ENCODE results near the gene DIAPH1.

The DIAPH1 gene

GRCh38 chr5:141508440-141508797 lies 110.4 kb downstream of the DIAPH1 start:
- no peak for DNase-seq (ENCODE audit: low read depth in 1 of 2, low spot score in 1 of 2)

- no peak for DNase-seq (ENCODE audit: low read depth in 1 of 2, low spot score in 1 of 2)
These were observed 111.3 kb downstream of the DIAPH1 start for GRCh38 chr5:141507387-141508091.

- DNase-seq (ENCODE audit: low read depth in 1 of 2, low spot score in 1 of 2): no peak
These were observed 112.2 kb downstream of the DIAPH1 start for GRCh38 chr5:141506381-141507155.

GRCh38 chr5:141504216-141504615 lies 114.6 kb downstream of the DIAPH1 start:
- DNase-seq (ENCODE audit: low read depth in 1 of 2, low spot score in 1 of 2): no peak

- no peak for DNase-seq (ENCODE audit: low read depth in 1 of 2, low spot score in 1 of 2)
These were observed 115.1 kb downstream of the DIAPH1 start for GRCh38 chr5:141503681-141504080.

- no peak for DNase-seq (ENCODE audit: low read depth in 1 of 2, low spot score in 1 of 2)
These were observed 117.0 kb downstream of the DIAPH1 start for GRCh38 chr5:141501761-141502160.

- no peak for DNase-seq (ENCODE audit: low read depth in 1 of 2, low spot score in 1 of 2)
These were observed 122.8 kb downstream of the DIAPH1 start for GRCh38 chr5:141496038-141496437.

GRCh38 chr5:141495453-141495811 lies 123.4 kb downstream of the DIAPH1 start:
- DNase-seq (ENCODE audit: low read depth in 1 of 2, low spot score in 1 of 2): no peak

- no peak for DNase-seq (ENCODE audit: low read depth in 1 of 2, low spot score in 1 of 2)
These were observed 123.9 kb downstream of the DIAPH1 start for GRCh38 chr5:141494761-141495452.

- DNase-seq (ENCODE audit: low read depth in 1 of 2, low spot score in 1 of 2): no peak
These were observed 125.0 kb downstream of the DIAPH1 start for GRCh38 chr5:141493500-141494422.

GRCh38 chr5:141492168-141492885 lies 126.5 kb downstream of the DIAPH1 start:
- DNase-seq (ENCODE audit: low read depth in 1 of 2, low spot score in 1 of 2): no peak

GRCh38 chr5:141491323-141492167 lies 127.3 kb downstream of the DIAPH1 start:
- no peak for DNase-seq (ENCODE audit: low read depth in 1 of 2, low spot score in 1 of 2)

GRCh38 chr5:141490771-141491170 lies 128.0 kb downstream of the DIAPH1 start:
- no peak for DNase-seq (ENCODE audit: low read depth in 1 of 2, low spot score in 1 of 2)

GRCh38 chr5:141490271-141490670 lies 128.5 kb downstream of the DIAPH1 start:
- DNase-seq (ENCODE audit: low read depth in 1 of 2, low spot score in 1 of 2): no peak

GRCh38 chr5:141489841-141490240 lies 129.0 kb downstream of the DIAPH1 start:
- no peak for DNase-seq (ENCODE audit: low read depth in 1 of 2, low spot score in 1 of 2)

- no peak for DNase-seq (ENCODE audit: low read depth in 1 of 2, low spot score in 1 of 2)
These were observed 129.9 kb downstream of the DIAPH1 start, which contains the start of gene PCDHGC5 for GRCh38 chr5:141488591-141489561. PCDHGC5 (plus strand) TSS chr5:141489081; CDS start chr5:141489241, 160 bp downstream.

- no peak for DNase-seq (ENCODE audit: low read depth in 1 of 2, low spot score in 1 of 2)
These were observed 131.7 kb downstream of the DIAPH1 start for GRCh38 chr5:141487131-141487530.

GRCh38 chr5:141486091-141486490 lies 132.7 kb downstream of the DIAPH1 start:
- no peak for DNase-seq (ENCODE audit: low read depth in 1 of 2, low spot score in 1 of 2)
